ENCODE measurements around the gene PIK3R2. TPM values are rescaled to one million over a fixed set of nuclear protein-coding genes. Genes with fewer than 3 reads are reported as not detected.

PIK3R2 gene
- total RNA-seq, 1 experiment from 2014 or later, result 37.6 TPM

DNA sequence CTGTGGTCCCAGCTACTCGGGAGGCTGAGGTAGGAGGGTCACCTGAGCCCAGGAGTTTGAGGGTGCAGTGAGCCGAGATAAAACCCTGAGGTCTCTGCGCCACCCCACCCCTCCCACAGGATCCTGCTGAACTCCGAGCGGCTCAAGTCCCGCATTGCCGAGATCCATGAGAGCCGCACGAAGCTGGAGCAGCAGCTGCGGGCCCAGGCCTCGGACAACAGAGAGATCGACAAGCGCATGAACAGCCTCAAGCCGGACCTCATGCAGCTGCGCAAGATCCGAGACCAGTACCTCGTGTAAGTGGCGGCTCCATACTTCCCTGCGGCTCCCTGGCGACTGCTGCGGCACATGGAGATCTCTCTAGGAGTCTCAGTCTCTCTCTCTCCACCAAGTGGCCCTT lies 14.0 kb downstream of the PIK3R2 start:
- Histone ChIP-seq H3K9me3 (ENCODE audit: control insufficient read depth, insufficient read depth, low read depth, low read length) (no peaks in the 10 kb centered on the region), H3K4me3 (ENCODE audit: low read depth in 2 of 2, low read length in 2 of 2) (no peak overlapping the region), H3K27ac (ENCODE audit: low read length) (no peak overlapping the region), H3K36me3 (ENCODE audit: control insufficient read depth, insufficient read depth, low read length) (no peaks in the 10 kb centered on the region; the same call in 1 of the 2 replicates), H3K4me1 (ENCODE audit: control insufficient read depth, insufficient read depth, low read length) (no peaks in the 10 kb centered on the region), H3K27me3 (ENCODE audit: control insufficient read depth, insufficient read depth, low read length) (no peaks in the 10 kb centered on the region)
- ATAC-seq (no peak), DNase-seq (ENCODE audit: low read depth, low spot score) (no peak)
- TF ChIP-seq, protein P1, sequence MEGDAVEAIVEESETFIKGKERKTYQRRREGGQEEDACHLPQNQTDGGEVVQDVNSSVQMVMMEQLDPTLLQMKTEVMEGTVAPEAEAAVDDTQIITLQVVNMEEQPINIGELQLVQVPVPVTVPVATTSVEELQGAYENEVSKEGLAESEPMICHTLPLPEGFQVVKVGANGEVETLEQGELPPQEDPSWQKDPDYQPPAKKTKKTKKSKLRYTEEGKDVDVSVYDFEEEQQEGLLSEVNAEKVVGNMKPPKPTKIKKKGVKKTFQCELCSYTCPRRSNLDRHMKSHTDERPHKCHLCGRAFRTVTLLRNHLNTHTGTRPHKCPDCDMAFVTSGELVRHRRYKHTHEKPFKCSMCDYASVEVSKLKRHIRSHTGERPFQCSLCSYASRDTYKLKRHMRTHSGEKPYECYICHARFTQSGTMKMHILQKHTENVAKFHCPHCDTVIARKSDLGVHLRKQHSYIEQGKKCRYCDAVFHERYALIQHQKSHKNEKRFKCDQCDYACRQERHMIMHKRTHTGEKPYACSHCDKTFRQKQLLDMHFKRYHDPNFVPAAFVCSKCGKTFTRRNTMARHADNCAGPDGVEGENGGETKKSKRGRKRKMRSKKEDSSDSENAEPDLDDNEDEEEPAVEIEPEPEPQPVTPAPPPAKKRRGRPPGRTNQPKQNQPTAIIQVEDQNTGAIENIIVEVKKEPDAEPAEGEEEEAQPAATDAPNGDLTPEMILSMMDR (IDR thresholded peaks at IDR 0.05), result no peak
- TF ChIP-seq POLR2AphosphoS5 (IDR thresholded peaks at IDR 0.05; ENCODE audit: low read depth, low read length), result no peak
- TF ChIP-seq TCF7L2 (IDR thresholded peaks at IDR 0.05; ENCODE audit: low read depth, low read length), result no peak
- TF ChIP-seq SIN3A (IDR thresholded peaks at IDR 0.05; ENCODE audit: borderline replicate concordance, insufficient read depth, low read depth, low read length), result no peak
- TF ChIP-seq REST (IDR thresholded peaks at IDR 0.05; ENCODE audit: insufficient read depth in 1 of 2, low read depth in 2 of 2, low read length in 1 of 2), result no peak
- no TSS peak for BruUV-seq (replicated peaks)
- ChIA-PET CTCF (interaction anchor here (1.1 kb wide), 1 partner anchor 56 kb away, joined by 3 read pairs; no protein-coding TSS in a partner anchor), POLR2A (interaction anchor here (0.7 kb wide), 1 partner anchor 22 kb away, joined by 6 read pairs; no protein-coding TSS in a partner anchor)
- intact Hi-C loops (cut with micrococcal nuclease; ENCODE audit: unreplicated experiment) (loop anchor here (10.0 kb wide), 1 partner anchor 52 kb away; no protein-coding TSS in a partner anchor), in situ Hi-C loops (cut with HindIII; ENCODE audit: low pct_unique_long_range_greater_than_20kb, low sequenced_read_pairs) (no loop called here)

DNA sequence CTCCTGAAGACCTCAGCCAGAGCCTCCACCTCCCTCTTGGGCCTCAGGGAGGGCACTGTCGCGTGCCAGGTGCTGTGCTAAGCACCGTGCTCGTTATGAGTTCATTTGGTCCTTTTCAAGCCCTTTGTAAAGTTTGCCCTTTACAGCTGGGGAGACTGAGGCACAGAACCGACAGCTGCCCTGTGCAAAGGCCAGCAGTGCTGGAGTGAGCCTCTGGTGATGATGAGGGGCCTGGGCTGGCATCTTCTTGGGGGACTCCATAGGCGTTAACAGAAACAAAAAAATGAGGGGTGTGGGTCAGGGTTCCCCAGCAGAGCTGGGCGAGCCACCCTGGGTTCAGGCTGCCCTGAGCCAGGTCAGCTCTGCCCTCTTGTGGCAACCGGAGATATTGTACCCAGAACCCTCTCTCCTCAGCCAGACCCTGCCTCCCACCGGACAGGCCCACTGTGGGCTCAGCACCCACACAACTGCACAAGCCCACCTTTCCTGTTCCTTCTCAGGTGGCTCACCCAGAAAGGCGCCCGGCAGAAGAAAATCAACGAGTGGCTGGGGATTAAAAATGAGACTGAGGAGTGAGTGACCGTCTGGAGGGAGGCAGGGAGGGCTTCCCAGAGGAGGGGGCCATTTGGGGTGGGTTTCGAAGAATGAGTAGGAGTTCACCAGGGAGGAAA lies 15.1 kb downstream of the PIK3R2 start:
- ChIA-PET POLR2A (no interaction called here), CTCF (interaction anchor here (0.8 to 1.1 kb wide), 2 partner anchors 55 to 57 kb away, joined by 3 read pairs; no protein-coding TSS in a partner anchor)
- no peak overlapping the region for H3K4me3 ChIP-seq (ENCODE audit: low read depth in 2 of 2, low read length in 2 of 2)
- BruUV-seq (replicated peaks), result no TSS peak
- no peaks in the 10 kb centered on the region; the same call in 1 of the 2 replicates for H3K4me1 ChIP-seq (ENCODE audit: control insufficient read depth, insufficient read depth, low read length)
- H3K9me3 ChIP-seq (ENCODE audit: control insufficient read depth, insufficient read depth, low read depth, low read length), result no peaks in the 10 kb centered on the region
- TF ChIP-seq, protein P1 (IDR thresholded peaks at IDR 0.05), result peak; percentile 83
- TF ChIP-seq POLR2AphosphoS5 (IDR thresholded peaks at IDR 0.05; ENCODE audit: low read depth, low read length) (no peak), SIN3A (IDR thresholded peaks at IDR 0.05; ENCODE audit: borderline replicate concordance, insufficient read depth, low read depth, low read length) (no peak), REST (IDR thresholded peaks at IDR 0.05; ENCODE audit: insufficient read depth in 1 of 2, low read depth in 2 of 2, low read length in 1 of 2) (no peak), TCF7L2 (IDR thresholded peaks at IDR 0.05; ENCODE audit: low read depth, low read length) (no peak)
- no peaks in the 10 kb centered on the region; the same call in 1 of the 2 replicates for H3K36me3 ChIP-seq (ENCODE audit: control insufficient read depth, insufficient read depth, low read length)
- in situ Hi-C loops (cut with HindIII; ENCODE audit: low pct_unique_long_range_greater_than_20kb, low sequenced_read_pairs), result no loop called here
- DNase-seq (ENCODE audit: low read depth, low spot score) (no peak), ATAC-seq (peak; percentile 85)
- intact Hi-C loops (cut with micrococcal nuclease; ENCODE audit: unreplicated experiment), result loop anchor here (10.0 kb wide), 1 partner anchor 53 kb away; no protein-coding TSS in a partner anchor
- no peaks in the 10 kb centered on the region for H3K27me3 ChIP-seq (ENCODE audit: control insufficient read depth, insufficient read depth, low read length)
- H3K27ac ChIP-seq (ENCODE audit: low read length), result no peak overlapping the region

All from Panc1 (cell line).